Measurements from ENCODE around the gene ASCC1. TPM values are rescaled to one million over a fixed set of nuclear protein-coding genes. Genes with fewer than 3 reads are reported as not detected.

Gene ASCC1
- total RNA-seq, 6 experiments from 2014 or later: 21.0 to 29.6 (median 25.3) TPM

DNA sequence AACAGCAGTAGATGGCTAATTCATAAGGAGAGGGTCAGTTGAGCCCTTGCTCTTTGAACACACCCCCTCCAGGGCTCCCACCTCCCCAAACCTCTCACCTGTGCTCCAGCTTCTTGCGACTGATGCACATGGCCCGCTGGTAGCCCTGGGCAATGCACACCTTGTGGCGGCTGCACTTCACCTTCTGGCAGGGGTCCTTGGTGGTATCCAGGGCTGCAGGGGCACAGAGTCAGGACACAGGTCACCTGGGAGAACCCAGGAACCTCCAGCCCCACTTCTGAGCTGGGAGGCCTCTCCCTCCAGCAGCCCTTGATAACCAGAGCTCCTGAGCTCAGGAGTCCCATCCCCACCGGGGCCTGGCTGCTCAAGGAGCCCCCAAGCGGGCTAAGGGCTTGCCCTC, 144.0 kb downstream of the ASCC1 start:
- peaks cover 4% of the 10 kb centered on the region; the same call in 1 of the 2 replicates for H3K9me3 Mint-ChIP-seq
- peaks cover 5% of the 10 kb centered on the region; the same call in 1 of the 2 replicates for H3K36me3 Mint-ChIP-seq (ENCODE audit: low read depth)
- H3K4me3 Mint-ChIP-seq: no peak overlapping the region
- peaks cover 41% of the 10 kb centered on the region for H3K27me3 Mint-ChIP-seq (ENCODE audit: insufficient read depth)
- H3K4me1 Mint-ChIP-seq (ENCODE audit: low read depth): peaks cover 10% of the 10 kb centered on the region
- DNase-seq: no peak
- H3K27ac Mint-ChIP-seq: no peak overlapping the region
- no peak for TF ChIP-seq CTCF (IDR thresholded peaks at IDR 0.05)

- Mint-ChIP-seq H3K4me3 (no peak overlapping the region), H3K27ac (no peak overlapping the region), H3K9me3 (peaks cover 4% of the 10 kb centered on the region; the same call in 1 of the 2 replicates)
These were observed 146.1 kb downstream of the ASCC1 start for GRCh38 chr10:72069751-72070526.

GRCh38 chr10:72068901-72069446, 147.1 kb downstream of the ASCC1 start:
- TF ChIP-seq CTCF (IDR thresholded peaks at IDR 0.05): no peak
- no peak for DNase-seq
- H3K27ac Mint-ChIP-seq: no peak overlapping the region
- peaks cover 4% of the 10 kb centered on the region; the same call in 1 of the 2 replicates for H3K9me3 Mint-ChIP-seq
- H3K4me1 Mint-ChIP-seq (ENCODE audit: low read depth): peaks cover 10% of the 10 kb centered on the region
- peaks cover 26% of the 10 kb centered on the region for H3K27me3 Mint-ChIP-seq (ENCODE audit: insufficient read depth)
- H3K36me3 Mint-ChIP-seq (ENCODE audit: low read depth): peaks cover 5% of the 10 kb centered on the region; the same call in 1 of the 2 replicates
- H3K4me3 Mint-ChIP-seq: no peak overlapping the region

More at GRCh38 chr10:72069751-72070526, 146.1 kb downstream of the ASCC1 start:
- Mint-ChIP-seq H3K36me3 (ENCODE audit: low read depth) (peaks cover 5% of the 10 kb centered on the region; the same call in 1 of the 2 replicates), H3K27me3 (ENCODE audit: insufficient read depth) (peaks cover 30% of the 10 kb centered on the region), H3K4me1 (ENCODE audit: low read depth) (peaks cover 10% of the 10 kb centered on the region)
- no peak for DNase-seq
- TF ChIP-seq CTCF (IDR thresholded peaks at IDR 0.05): peak; percentile 54

DNA sequence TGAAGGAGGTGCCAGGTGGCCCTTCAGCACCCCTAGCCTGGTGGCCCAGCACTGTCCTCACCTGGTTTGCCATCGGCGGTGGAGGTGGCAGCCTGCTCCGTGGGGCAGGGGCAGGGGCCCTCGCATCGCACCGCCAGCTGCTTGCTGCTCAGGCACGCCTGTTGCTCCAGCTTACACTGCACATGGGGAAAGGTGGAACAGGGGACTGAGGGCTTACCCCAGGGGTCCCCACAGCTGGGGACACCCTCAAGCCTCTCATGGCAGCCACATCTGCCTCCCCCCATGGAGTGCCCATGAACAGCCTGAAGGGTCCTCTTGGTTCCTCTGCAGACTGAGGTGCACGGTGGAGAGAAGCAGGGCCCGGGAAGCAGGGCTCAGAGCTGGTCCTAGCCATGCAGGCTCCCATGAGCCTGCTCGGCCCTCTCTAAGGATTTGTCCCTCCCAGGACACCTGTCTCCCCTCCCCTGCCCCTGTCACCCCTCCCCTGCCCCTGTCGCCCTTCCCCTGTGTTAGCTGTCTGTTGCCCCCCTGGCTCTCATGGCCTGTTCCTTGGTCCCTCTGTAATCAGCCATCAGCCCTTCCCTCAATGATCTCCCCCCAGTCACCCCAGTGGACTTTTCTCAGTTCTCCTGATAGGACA, 147.8 kb downstream of the ASCC1 start:
- Mint-ChIP-seq H3K9me3 (peaks cover 4% of the 10 kb centered on the region; the same call in 1 of the 2 replicates), H3K27ac (no peak overlapping the region), H3K4me1 (ENCODE audit: low read depth) (peaks cover 10% of the 10 kb centered on the region), H3K27me3 (ENCODE audit: insufficient read depth) (peaks cover 24% of the 10 kb centered on the region), H3K36me3 (ENCODE audit: low read depth) (peaks cover 5% of the 10 kb centered on the region; the same call in 1 of the 2 replicates), H3K4me3 (no peak overlapping the region)
- no peak for TF ChIP-seq CTCF (IDR thresholded peaks at IDR 0.05)
- no peak for DNase-seq

DNA sequence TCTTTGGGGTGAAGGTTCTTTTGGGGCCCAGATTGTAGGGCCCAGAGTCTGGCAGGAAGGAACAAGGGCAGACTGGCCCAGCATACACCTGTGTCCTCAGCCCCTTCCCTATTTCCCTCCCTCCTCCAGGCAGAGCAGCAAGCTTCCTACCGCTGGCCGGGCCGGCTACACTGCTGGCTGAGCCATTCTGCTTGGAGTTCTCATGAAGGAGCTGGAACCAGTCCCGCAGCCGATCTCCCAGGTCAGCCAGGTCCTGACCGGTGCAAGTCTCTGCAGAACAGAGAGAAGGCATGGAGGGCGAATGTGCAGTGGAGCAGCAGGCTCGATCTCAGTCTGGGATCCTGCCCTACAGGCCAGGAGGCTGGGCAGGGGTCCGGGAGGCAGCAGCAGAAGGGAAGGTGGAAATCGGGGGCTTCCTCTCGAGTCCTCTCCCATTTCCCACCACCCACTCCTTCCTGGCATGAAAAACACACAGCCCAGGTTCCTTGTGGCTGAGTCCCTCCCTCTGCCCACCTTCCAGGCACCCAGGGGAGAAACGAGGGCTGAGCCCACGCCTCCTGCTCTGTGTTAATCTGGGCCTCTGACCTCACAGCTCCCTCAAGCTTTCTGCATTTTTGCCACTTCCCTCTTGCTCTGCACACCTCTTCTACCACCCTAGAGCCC, 148.5 kb downstream of the ASCC1 start:
- no peak overlapping the region for H3K27ac Mint-ChIP-seq
- TF ChIP-seq CTCF (IDR thresholded peaks at IDR 0.05): no peak
- peaks cover 4% of the 10 kb centered on the region; the same call in 1 of the 2 replicates for H3K9me3 Mint-ChIP-seq

More for the DNA sequence above, 148.5 kb downstream of the ASCC1 start:
- H3K4me1 Mint-ChIP-seq (ENCODE audit: low read depth): peaks cover 10% of the 10 kb centered on the region
- no peak overlapping the region for H3K4me3 Mint-ChIP-seq
- no peak for DNase-seq
- peaks cover 18% of the 10 kb centered on the region for H3K27me3 Mint-ChIP-seq (ENCODE audit: insufficient read depth)
- peaks cover 5% of the 10 kb centered on the region; the same call in 1 of the 2 replicates for H3K36me3 Mint-ChIP-seq (ENCODE audit: low read depth)
